OCI-LY7 (cell line): ENCODE measurements around the gene CNTNAP3B. TPM values are rescaled to one million over a fixed set of nuclear protein-coding genes. Genes with fewer than 3 reads are reported as not detected.
"Not testable (repeated sequence)": the region's sequence is repeated elsewhere in the genome, so short reads cannot be mapped to it uniquely, and the experiment has no call there.

Source experiments
- BruUV-seq: library from RNA; stranded (reverse); fragments of 400-500 nt; replicated peaks from 2 replicates; lab custom pipeline; 2021; lab: Mats Ljungman, UMichigan
- CTCF ChIA-PET: fragments of 300-600 bp; sonication (Branson Sonifier 250); formaldehyde crosslinking; loops from one replicate; lab custom pipeline; 2022; ENCODE audit warnings: antibody characterized with exemption; ENCODE audit not compliant: unreplicated experiment; lab: Charles Lee
- POLR2A ChIA-PET: fragments of 300-600 bp; sonication (Branson Sonifier 250); formaldehyde crosslinking; loops from one replicate; lab custom pipeline; 2022; ENCODE audit warnings: antibody characterized with exemption; lab: Charles Lee
- DNase-seq: peaks from one replicate; pipeline ENCODE4 v3.0.0-alpha.2; 2015; ENCODE audit warnings: low spot score
- H2AFZ ChIP-seq: fragments of 200-600 bp; sonication (generic), shearing (Covaris generic); 2 replicates; pipeline ENCODE4 v1.6.1; 2014; ENCODE audit warnings: mild to moderate bottlenecking, antibody characterized with exemption, low read length, moderate library complexity
- H3K27ac ChIP-seq: fragments of 200-600 bp; sonication (generic); 2 replicates; pipeline ENCODE4 v1.5.1; 2014; ENCODE audit warnings: mixed run types, low read depth, mild to moderate bottlenecking, moderate library complexity, low read length, inconsistent platforms; ENCODE audit not compliant: poor library complexity, severe bottlenecking
- H3K36me3 ChIP-seq: fragments of 200-600 bp; sonication (generic); 2 replicates; pipeline ENCODE4 v1.6.1; 2014; ENCODE audit warnings: mild to moderate bottlenecking, antibody characterized with exemption, low read length, moderate library complexity, mixed read lengths; ENCODE audit not compliant: insufficient read depth
- H3K4me1 ChIP-seq: fragments of 200-600 bp; sonication (generic); 2 replicates; pipeline ENCODE4 v1.5.1; 2014; ENCODE audit warnings: mild to moderate bottlenecking, low read length; ENCODE audit not compliant: insufficient read depth, poor library complexity, severe bottlenecking
- H3K4me2 ChIP-seq: fragments of 200-600 bp; sonication (generic); 2 replicates; pipeline ENCODE4 v1.6.1; 2014; ENCODE audit warnings: mild to moderate bottlenecking, low read length
- H3K4me3 ChIP-seq: fragments of 200-600 bp; sonication (generic); 2 replicates; pipeline ENCODE4 v1.5.1; 2014; ENCODE audit warnings: mild to moderate bottlenecking, low read depth, low read length; ENCODE audit not compliant: poor library complexity, severe bottlenecking
- H3K79me2 ChIP-seq: fragments of 200-600 bp; sonication (generic); 2 replicates; pipeline ENCODE4 v1.6.1; 2016; ENCODE audit warnings: low read depth, mild to moderate bottlenecking, low read length, moderate library complexity, mixed read lengths; ENCODE audit not compliant: insufficient read depth
- H3K9me2 ChIP-seq: fragments of 200-600 bp; sonication (generic); 2 replicates; pipeline ENCODE4 v1.6.1; 2016; ENCODE audit warnings: mild to moderate bottlenecking, low read length, mixed read lengths; ENCODE audit not compliant: insufficient read depth
- H3K9me3 ChIP-seq: fragments of 200-600 bp; sonication (generic); 2 replicates; pipeline ENCODE4 v1.6.1; 2014; ENCODE audit warnings: mild to moderate bottlenecking, mixed run types, low read length, mixed read lengths
- H4K20me1 ChIP-seq: fragments of 200-600 bp; sonication (generic); 2 replicates; pipeline ENCODE4 v1.6.1; 2014; ENCODE audit warnings: mild to moderate bottlenecking, antibody characterized with exemption, low read length, moderate library complexity, mixed read lengths; ENCODE audit not compliant: insufficient read depth
- intact Hi-C: fragments of 100-400 bp; cut with micrococcal nuclease; formaldehyde crosslinking; loops from one replicate; pipeline ENCODE4 v1.10.0; 2022; ENCODE audit not compliant: unreplicated experiment
- total RNA-seq, 2 experiments: library from RNA; depleted of rRNA in 1 of 2; stranded (reverse); fragments of >200 nt in 1 of 2; shearing (Covaris generic) in 1 of 2; gene quantifications; 2 replicates each; pipeline ENCODE4 v1.2.3, GENCODE V29; 2014 to 2022

CNTNAP3B gene
- total RNA-seq, 2 experiments from 2014 or later, result not detected

GRCh38 chr9:42084559-42084952 lies 44.7 kb downstream of the CNTNAP3B start:
- not testable (repeated sequence) for BruUV-seq

DNA sequence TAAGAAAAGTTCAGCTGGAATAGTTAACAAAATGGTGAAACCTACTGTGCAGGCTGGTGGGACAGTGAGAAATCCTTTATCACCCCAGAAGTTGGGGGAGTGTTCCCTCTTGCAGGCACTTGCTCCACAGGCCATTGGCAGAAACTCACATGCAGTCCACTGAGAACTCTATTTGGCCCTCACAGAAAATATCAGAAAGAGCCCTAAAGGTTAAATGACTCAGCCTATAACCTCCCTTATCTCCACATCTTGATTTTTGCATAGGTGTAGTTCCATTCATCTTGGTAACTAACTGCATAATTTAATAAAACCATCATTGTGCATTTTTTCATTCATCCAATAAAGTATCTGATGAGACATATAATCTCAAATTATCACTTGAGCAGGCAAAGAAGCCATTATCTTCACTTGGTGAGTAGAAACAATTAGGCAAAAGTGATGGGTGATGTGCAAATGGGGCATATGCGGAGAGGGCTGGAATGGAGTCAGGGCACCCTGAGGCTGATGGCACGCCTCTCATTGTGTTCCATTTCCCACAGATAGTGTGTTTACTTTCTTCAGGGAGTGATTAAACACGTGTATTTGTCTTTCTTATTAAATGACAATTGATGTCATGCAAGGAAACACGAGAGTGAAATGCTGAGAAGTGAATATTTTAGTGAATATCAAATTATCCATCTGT lies 45.2 kb downstream of the CNTNAP3B start:
- POLR2A ChIA-PET, H3K36me3 ChIP-seq, DNase-seq, H3K9me2 ChIP-seq, H3K4me3 ChIP-seq, H3K4me1 ChIP-seq, H4K20me1 ChIP-seq, BruUV-seq, H3K4me2 ChIP-seq, intact Hi-C loops, H2AFZ ChIP-seq, CTCF ChIA-PET, H3K79me2 ChIP-seq, H3K27ac ChIP-seq, H3K9me3 ChIP-seq: not testable (repeated sequence)

More at GRCh38 chr9:42084559-42084952, 44.7 kb downstream of the CNTNAP3B start:
- H3K9me3 ChIP-seq, H3K4me3 ChIP-seq, H3K79me2 ChIP-seq, DNase-seq, POLR2A ChIA-PET, H4K20me1 ChIP-seq, H3K9me2 ChIP-seq, CTCF ChIA-PET, H3K4me2 ChIP-seq, H3K4me1 ChIP-seq, intact Hi-C loops, H2AFZ ChIP-seq, H3K27ac ChIP-seq, H3K36me3 ChIP-seq: not testable (repeated sequence)

DNA sequence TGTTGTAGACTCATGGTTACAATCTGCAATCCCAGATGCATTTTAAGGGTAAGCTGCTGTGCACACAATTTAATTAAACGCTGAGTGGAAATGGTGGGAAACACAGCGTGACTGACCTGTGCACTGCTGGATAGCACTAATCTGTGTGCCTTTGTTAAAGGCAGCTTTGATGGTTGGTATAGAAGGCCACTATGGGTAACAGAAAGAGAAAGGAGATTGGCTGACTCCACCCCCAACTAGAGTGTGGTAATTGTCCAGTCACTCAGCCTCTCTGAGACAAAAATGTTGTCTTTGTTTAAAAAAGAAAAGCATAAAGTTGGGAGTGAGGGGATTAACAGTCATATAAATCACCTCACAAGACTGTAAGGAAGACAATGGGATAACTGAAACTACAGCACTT lies 48.9 kb downstream of the CNTNAP3B start:
- H3K4me1 ChIP-seq, H3K4me2 ChIP-seq, CTCF ChIA-PET, POLR2A ChIA-PET, H3K4me3 ChIP-seq, H2AFZ ChIP-seq, H3K9me3 ChIP-seq, H3K36me3 ChIP-seq, H4K20me1 ChIP-seq, BruUV-seq, DNase-seq, H3K27ac ChIP-seq, H3K9me2 ChIP-seq, H3K79me2 ChIP-seq, intact Hi-C loops: not testable (repeated sequence)

GRCh38 chr9:42074868-42075267 lies 54.4 kb downstream of the CNTNAP3B start:
- H4K20me1 ChIP-seq, H3K36me3 ChIP-seq, POLR2A ChIA-PET, H3K4me1 ChIP-seq, intact Hi-C loops, BruUV-seq, H3K9me2 ChIP-seq, DNase-seq, CTCF ChIA-PET, H3K9me3 ChIP-seq, H3K4me3 ChIP-seq, H3K79me2 ChIP-seq, H3K4me2 ChIP-seq, H3K27ac ChIP-seq, H2AFZ ChIP-seq: not testable (repeated sequence)

- not testable (repeated sequence) for H3K4me2 ChIP-seq, BruUV-seq
Measured at GRCh38 chr9:42071026-42071425, 58.2 kb downstream of the CNTNAP3B start.

DNA sequence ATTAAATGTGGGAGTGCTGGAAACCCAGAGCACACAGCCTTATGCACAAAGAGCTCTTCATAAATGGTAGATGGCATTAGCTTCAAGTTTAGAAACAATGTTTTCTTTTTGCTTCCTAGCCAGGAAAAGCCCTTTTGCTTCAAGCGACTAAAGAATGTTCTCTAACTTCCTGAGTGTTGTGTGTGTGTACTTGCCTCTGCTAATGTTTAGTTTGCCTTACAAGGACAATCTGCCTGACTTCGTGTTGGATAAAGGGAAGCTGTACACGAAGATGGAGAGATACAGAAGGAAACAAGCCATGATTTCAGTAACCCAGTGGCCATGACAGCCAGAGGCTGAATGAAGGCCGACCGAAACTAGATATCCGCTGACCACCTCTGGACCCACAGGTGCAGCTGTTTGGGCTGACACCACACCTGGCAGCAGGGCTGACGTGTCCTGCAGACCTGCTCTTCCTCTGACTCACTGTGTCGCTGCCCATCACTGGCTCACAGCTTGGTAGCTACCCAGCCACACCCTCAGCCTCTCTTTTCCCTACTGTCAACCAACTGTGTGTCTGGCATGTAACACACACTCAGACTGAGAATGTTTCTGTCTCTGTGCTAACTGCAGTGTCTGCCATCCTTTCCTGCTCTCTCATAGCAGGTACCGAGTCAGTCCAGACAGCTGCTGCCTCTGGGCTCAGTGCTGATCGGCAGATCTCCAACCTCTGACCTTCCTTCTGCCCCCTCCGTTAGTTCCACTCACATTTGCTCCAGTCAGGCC lies 59.0 kb downstream of the CNTNAP3B start:
- H3K79me2 ChIP-seq, H3K4me2 ChIP-seq, CTCF ChIA-PET, DNase-seq, intact Hi-C loops, H4K20me1 ChIP-seq, POLR2A ChIA-PET, H3K4me1 ChIP-seq, H3K9me3 ChIP-seq, H3K27ac ChIP-seq, H3K4me3 ChIP-seq, H3K36me3 ChIP-seq, H2AFZ ChIP-seq, H3K9me2 ChIP-seq, BruUV-seq: not testable (repeated sequence)

More at GRCh38 chr9:42071026-42071425, 58.2 kb downstream of the CNTNAP3B start:
- H3K27ac ChIP-seq, H3K9me2 ChIP-seq, H3K36me3 ChIP-seq, POLR2A ChIA-PET, H3K4me3 ChIP-seq, intact Hi-C loops, H2AFZ ChIP-seq, CTCF ChIA-PET, H3K4me1 ChIP-seq, H4K20me1 ChIP-seq, H3K9me3 ChIP-seq, DNase-seq, H3K79me2 ChIP-seq: not testable (repeated sequence)
